ENCODE results near the gene CLPSL1. TPM values are rescaled to one million over a fixed set of nuclear protein-coding genes. Genes with fewer than 3 reads are reported as not detected.

CLPSL1 gene
- total and polyA plus RNA-seq, 2 of the 13 experiments (the other 11 are each of a cell fraction or from before 2014, with no cell fraction given), result not detected

GRCh38 chr6:35810971-35811698, 30.3 kb downstream of the CLPSL1 start (continued):
- no peak for TF ChIP-seq ZNF407 (CRISPR knock-in tag; IDR thresholded peaks at IDR 0.05; ENCODE audit: not compliant biosample characterization)
- TF ChIP-seq, protein P1, sequence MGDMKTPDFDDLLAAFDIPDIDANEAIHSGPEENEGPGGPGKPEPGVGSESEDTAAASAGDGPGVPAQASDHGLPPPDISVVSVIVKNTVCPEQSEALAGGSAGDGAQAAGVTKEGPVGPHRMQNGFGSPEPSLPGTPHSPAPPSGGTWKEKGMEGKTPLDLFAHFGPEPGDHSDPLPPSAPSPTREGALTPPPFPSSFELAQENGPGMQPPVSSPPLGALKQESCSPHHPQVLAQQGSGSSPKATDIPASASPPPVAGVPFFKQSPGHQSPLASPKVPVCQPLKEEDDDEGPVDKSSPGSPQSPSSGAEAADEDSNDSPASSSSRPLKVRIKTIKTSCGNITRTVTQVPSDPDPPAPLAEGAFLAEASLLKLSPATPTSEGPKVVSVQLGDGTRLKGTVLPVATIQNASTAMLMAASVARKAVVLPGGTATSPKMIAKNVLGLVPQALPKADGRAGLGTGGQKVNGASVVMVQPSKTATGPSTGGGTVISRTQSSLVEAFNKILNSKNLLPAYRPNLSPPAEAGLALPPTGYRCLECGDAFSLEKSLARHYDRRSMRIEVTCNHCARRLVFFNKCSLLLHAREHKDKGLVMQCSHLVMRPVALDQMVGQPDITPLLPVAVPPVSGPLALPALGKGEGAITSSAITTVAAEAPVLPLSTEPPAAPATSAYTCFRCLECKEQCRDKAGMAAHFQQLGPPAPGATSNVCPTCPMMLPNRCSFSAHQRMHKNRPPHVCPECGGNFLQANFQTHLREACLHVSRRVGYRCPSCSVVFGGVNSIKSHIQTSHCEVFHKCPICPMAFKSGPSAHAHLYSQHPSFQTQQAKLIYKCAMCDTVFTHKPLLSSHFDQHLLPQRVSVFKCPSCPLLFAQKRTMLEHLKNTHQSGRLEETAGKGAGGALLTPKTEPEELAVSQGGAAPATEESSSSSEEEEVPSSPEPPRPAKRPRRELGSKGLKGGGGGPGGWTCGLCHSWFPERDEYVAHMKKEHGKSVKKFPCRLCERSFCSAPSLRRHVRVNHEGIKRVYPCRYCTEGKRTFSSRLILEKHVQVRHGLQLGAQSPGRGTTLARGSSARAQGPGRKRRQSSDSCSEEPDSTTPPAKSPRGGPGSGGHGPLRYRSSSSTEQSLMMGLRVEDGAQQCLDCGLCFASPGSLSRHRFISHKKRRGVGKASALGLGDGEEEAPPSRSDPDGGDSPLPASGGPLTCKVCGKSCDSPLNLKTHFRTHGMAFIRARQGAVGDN (CRISPR knock-in tag; IDR thresholded peaks at IDR 0.05), result peak; percentile 38
- TF ChIP-seq MAFF (IDR thresholded peaks at IDR 0.05; ENCODE audit: low read depth, low read length), result 0 out of 2 replicates have a peak, but pooled peaks have one; percentile 4
- TF ChIP-seq, protein P2, sequence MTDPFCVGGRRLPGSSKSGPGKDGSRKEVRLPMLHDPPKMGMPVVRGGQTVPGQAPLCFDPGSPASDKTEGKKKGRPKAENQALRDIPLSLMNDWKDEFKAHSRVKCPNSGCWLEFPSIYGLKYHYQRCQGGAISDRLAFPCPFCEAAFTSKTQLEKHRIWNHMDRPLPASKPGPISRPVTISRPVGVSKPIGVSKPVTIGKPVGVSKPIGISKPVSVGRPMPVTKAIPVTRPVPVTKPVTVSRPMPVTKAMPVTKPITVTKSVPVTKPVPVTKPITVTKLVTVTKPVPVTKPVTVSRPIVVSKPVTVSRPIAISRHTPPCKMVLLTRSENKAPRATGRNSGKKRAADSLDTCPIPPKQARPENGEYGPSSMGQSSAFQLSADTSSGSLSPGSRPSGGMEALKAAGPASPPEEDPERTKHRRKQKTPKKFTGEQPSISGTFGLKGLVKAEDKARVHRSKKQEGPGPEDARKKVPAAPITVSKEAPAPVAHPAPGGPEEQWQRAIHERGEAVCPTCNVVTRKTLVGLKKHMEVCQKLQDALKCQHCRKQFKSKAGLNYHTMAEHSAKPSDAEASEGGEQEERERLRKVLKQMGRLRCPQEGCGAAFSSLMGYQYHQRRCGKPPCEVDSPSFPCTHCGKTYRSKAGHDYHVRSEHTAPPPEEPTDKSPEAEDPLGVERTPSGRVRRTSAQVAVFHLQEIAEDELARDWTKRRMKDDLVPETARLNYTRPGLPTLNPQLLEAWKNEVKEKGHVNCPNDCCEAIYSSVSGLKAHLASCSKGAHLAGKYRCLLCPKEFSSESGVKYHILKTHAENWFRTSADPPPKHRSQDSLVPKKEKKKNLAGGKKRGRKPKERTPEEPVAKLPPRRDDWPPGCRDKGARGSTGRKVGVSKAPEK (CRISPR knock-in tag; IDR thresholded peaks at IDR 0.05; ENCODE audit: borderline replicate concordance), result 0 out of 2 replicates have a peak, but pooled peaks have one; percentile 33
- TF ChIP-seq FOXA1 (IDR thresholded peaks at IDR 0.05), result no peak
- no peak for TF ChIP-seq FOXA1 (CRISPR knock-in tag; IDR thresholded peaks at IDR 0.05)
- TF ChIP-seq GABPA (IDR thresholded peaks at IDR 0.05; ENCODE audit: low read depth, low read length), result 0 out of 2 replicates have a peak, but pooled peaks have one; percentile 10
- TF ChIP-seq GABPA (CRISPR knock-in tag; IDR thresholded peaks at IDR 0.05; ENCODE audit: low read depth), result peak; percentile 36
- TF ChIP-seq FOSL2 (CRISPR knock-in tag; IDR thresholded peaks at IDR 0.05), result peak; percentile 16; the same call in 1 of the 2 replicates
- TF ChIP-seq FOSL1 (CRISPR knock-in tag; IDR thresholded peaks at IDR 0.05; ENCODE audit: borderline replicate concordance), result 0 out of 2 replicates have a peak, but pooled peaks have one; percentile 17
